HUES64 (cell line): Measurements from ENCODE around the gene HSP90B1. TPM values are rescaled to one million over a fixed set of nuclear protein-coding genes. Genes with fewer than 3 reads are reported as not detected.
A peak's percentile ranks its signal among the peaks of the same experiment; 100 is the strongest.

Experiments used
- H3K27ac ChIP-seq: 2 replicates; pipeline ENCODE4 v1.7.0; 2013; ENCODE audit warnings: low read depth, low read length, inconsistent platforms
- H3K27me3 ChIP-seq: 2 replicates; pipeline ENCODE4 v1.6.1; 2013; ENCODE audit warnings: mild to moderate bottlenecking, low read length; ENCODE audit not compliant: insufficient read depth
- H3K36me3 ChIP-seq: 2 replicates; pipeline ENCODE4 v1.6.1; 2013; ENCODE audit warnings: mild to moderate bottlenecking, low read length; ENCODE audit not compliant: insufficient read depth
- H3K4me1 ChIP-seq: 2 replicates; pipeline ENCODE4 v1.6.1; 2013; ENCODE audit warnings: mild to moderate bottlenecking, low read length, moderate library complexity; ENCODE audit not compliant: insufficient read depth
- H3K4me3 ChIP-seq: 2 replicates; pipeline ENCODE4 v1.5.1; 2013; ENCODE audit warnings: mild to moderate bottlenecking, low read length, moderate library complexity
- H3K9ac ChIP-seq: 2 replicates; pipeline ENCODE4 v1.6.1; 2013; ENCODE audit warnings: mild to moderate bottlenecking, low read depth, low read length
- H3K9me3 ChIP-seq: 2 replicates; pipeline ENCODE4 v1.6.1; 2013; ENCODE audit warnings: low read depth, low read length; ENCODE audit not compliant: insufficient read depth
- WGBS: fragments of 150-250, 120-280 bp; methylation state at CpG from one replicate; pipeline ENCODE4 v1.1.7; 2013; ENCODE audit warnings: missing lambda C conversion rate; 5-methylcytosine and 5-hydroxymethylcytosine counted together
- polyA plus RNA-seq, 2 experiments: library from polyadenylated mRNA; stranded (reverse); fragments of 50-300 nt; gene quantifications; one replicate each; pipeline ENCODE4 v1.2.3, GENCODE V29; 2013

The HSP90B1 gene
- 534 TPM for polyA plus RNA-seq (2013, experiment 1 of 2)
- polyA plus RNA-seq (2013, experiment 2 of 2): 546 TPM

- no peaks in the 10 kb centered on the region for H3K27me3 ChIP-seq
- H3K27ac ChIP-seq: peak within 1 kb of the TSS; percentile 84
- no peaks in the 10 kb centered on the region for H3K9me3 ChIP-seq
- under 1% methylated on average over 55 of the region's 56 CpGs for WGBS
- peaks cover 18% of the 10 kb centered on the region for H3K4me1 ChIP-seq
- peak within 1 kb of the TSS; percentile 92 for H3K4me3 ChIP-seq
- H3K36me3 ChIP-seq: peaks cover 39% of the 10 kb centered on the region
- H3K9ac ChIP-seq: peak within 1 kb of the TSS; percentile 97
Measured at GRCh38 chr12:103930034-103930786, at the start of gene HSP90B1. Gene HSP90B1 (plus strand): TSS chr12:103930410. CDS start chr12:103930516, 106 bp downstream.

- no peak overlapping the region for H3K4me3 ChIP-seq
- H3K36me3 ChIP-seq: no peaks in the 10 kb centered on the region
- no peaks in the 10 kb centered on the region for H3K27me3 ChIP-seq
- H3K27ac ChIP-seq: no peak overlapping the region
- H3K9ac ChIP-seq: no peak overlapping the region
- H3K9me3 ChIP-seq: no peaks in the 10 kb centered on the region
- WGBS: 91% methylated on average over 2 of the region's 2 CpGs
- peaks cover 2% of the 10 kb centered on the region; the same call in 1 of the 2 replicates for H3K4me1 ChIP-seq
Measured at GRCh38 chr12:103881261-103881660, 48.9 kb upstream of the HSP90B1 start.

- H3K27ac ChIP-seq: no peak overlapping the region
- H3K27me3 ChIP-seq: no peaks in the 10 kb centered on the region
- no peak overlapping the region for H3K4me3 ChIP-seq
- no peaks in the 10 kb centered on the region for H3K9me3 ChIP-seq
- H3K36me3 ChIP-seq: no peaks in the 10 kb centered on the region
- H3K4me1 ChIP-seq: peaks cover 2% of the 10 kb centered on the region; the same call in 1 of the 2 replicates
- WGBS: 63% methylated on average over 2 of the region's 2 CpGs
- H3K9ac ChIP-seq: no peak overlapping the region
Measured at GRCh38 chr12:103882861-103883596, 47.2 kb upstream of the HSP90B1 start.

GRCh38 chr12:103883908-103884307 is 46.3 kb upstream of the HSP90B1 start:
- H3K9me3 ChIP-seq: no peaks in the 10 kb centered on the region
- peaks cover 2% of the 10 kb centered on the region; the same call in 1 of the 2 replicates for H3K4me1 ChIP-seq
- no peak overlapping the region for H3K4me3 ChIP-seq
- no peak overlapping the region for H3K27ac ChIP-seq
- no peaks in the 10 kb centered on the region for H3K36me3 ChIP-seq
- WGBS: no CpG with 5 or more reads among the region's 2 CpGs
- H3K9ac ChIP-seq: no peak overlapping the region
- no peaks in the 10 kb centered on the region for H3K27me3 ChIP-seq

- 52% methylated on average over 4 of the region's 4 CpGs for WGBS
- Histone ChIP-seq H3K36me3 (no peaks in the 10 kb centered on the region), H3K9me3 (no peaks in the 10 kb centered on the region), H3K4me3 (no peak overlapping the region), H3K27ac (no peak overlapping the region), H3K4me1 (peaks cover 2% of the 10 kb centered on the region; the same call in 1 of the 2 replicates), H3K9ac (no peak overlapping the region), H3K27me3 (no peaks in the 10 kb centered on the region)
Measured at GRCh38 chr12:103884316-103884715, 45.9 kb upstream of the HSP90B1 start.

GRCh38 chr12:103886195-103886797 is 43.9 kb upstream of the HSP90B1 start:
- H3K4me1 ChIP-seq: no peaks in the 10 kb centered on the region
- H3K27me3 ChIP-seq: no peaks in the 10 kb centered on the region
- H3K9ac ChIP-seq: no peak overlapping the region
- WGBS: 50% methylated on average over 4 of the region's 4 CpGs
- no peak overlapping the region for H3K27ac ChIP-seq
- H3K36me3 ChIP-seq: no peaks in the 10 kb centered on the region
- H3K9me3 ChIP-seq: no peaks in the 10 kb centered on the region
- no peak overlapping the region for H3K4me3 ChIP-seq

GRCh38 chr12:103887738-103888137 is 42.5 kb upstream of the HSP90B1 start:
- 85% methylated on average over 1 of the region's 1 CpG for WGBS
- H3K36me3 ChIP-seq: no peaks in the 10 kb centered on the region
- H3K9me3 ChIP-seq: no peaks in the 10 kb centered on the region
- no peak overlapping the region for H3K9ac ChIP-seq
- H3K27me3 ChIP-seq: no peaks in the 10 kb centered on the region
- H3K4me3 ChIP-seq: no peak overlapping the region
- no peaks in the 10 kb centered on the region for H3K4me1 ChIP-seq
- no peak overlapping the region for H3K27ac ChIP-seq

GRCh38 chr12:103897316-103897715 is 32.9 kb upstream of the HSP90B1 start:
- no peaks in the 10 kb centered on the region for H3K36me3 ChIP-seq
- H3K4me1 ChIP-seq: no peaks in the 10 kb centered on the region
- H3K9ac ChIP-seq: no peak overlapping the region
- 61% methylated on average over 3 of the region's 3 CpGs for WGBS
- H3K4me3 ChIP-seq: no peak overlapping the region
- no peak overlapping the region for H3K27ac ChIP-seq
- H3K9me3 ChIP-seq: no peaks in the 10 kb centered on the region
- no peaks in the 10 kb centered on the region for H3K27me3 ChIP-seq

- H3K27ac ChIP-seq: no peak overlapping the region
- no peaks in the 10 kb centered on the region for H3K4me1 ChIP-seq
- H3K9ac ChIP-seq: no peak overlapping the region
- H3K9me3 ChIP-seq: no peaks in the 10 kb centered on the region
- H3K36me3 ChIP-seq: no peaks in the 10 kb centered on the region
- H3K4me3 ChIP-seq: no peak overlapping the region
- no peaks in the 10 kb centered on the region for H3K27me3 ChIP-seq
- WGBS: 74% methylated on average over 7 of the region's 7 CpGs
Measured at GRCh38 chr12:103901518-103902173, 28.6 kb upstream of the HSP90B1 start.

- Histone ChIP-seq H3K27me3 (no peaks in the 10 kb centered on the region), H3K27ac (no peak overlapping the region), H3K36me3 (no peaks in the 10 kb centered on the region), H3K9ac (no peak overlapping the region), H3K4me3 (no peak overlapping the region), H3K4me1 (no peaks in the 10 kb centered on the region), H3K9me3 (no peaks in the 10 kb centered on the region)
- WGBS: 75% methylated on average over 1 of the region's 1 CpG
Measured at GRCh38 chr12:103903993-103904392, 26.2 kb upstream of the HSP90B1 start.
